Stomach (tissue), 9 donors: ENCODE measurements around the gene PKD2L1. TPM values are rescaled to one million over a fixed set of nuclear protein-coding genes. Genes with fewer than 3 reads are reported as not detected.

ENCODE experiments used
- DNase-seq, 2 donors: peaks; one replicate each; pipeline versions ENCODE4 v3.0.0 to v3.0.0-alpha.2; 2013 to 2019
- H3K27ac ChIP-seq, 5 donors: fragments of 200-600 bp in 4 of 5; sonication (generic) in 4 of 5; one replicate each; pipeline ENCODE4 v1.5.1; 2013 to 2019; ENCODE audit warnings: mild to moderate bottlenecking in 1 of 5, moderate library complexity in 1 of 5
- H3K27me3 ChIP-seq, 3 donors: fragments of 200-600 bp; sonication (generic); one replicate each; pipeline ENCODE4 v1.5.1; 2017 to 2019; ENCODE audit warnings: mixed run types in 1 of 3
- H3K36me3 ChIP-seq, 4 donors: fragments of 200-600 bp; sonication (generic); 1 replicate in 3 of 4; 2 replicates in 1 of 4; pipeline ENCODE4 v1.5.1; 2016 to 2019
- H3K4me1 ChIP-seq, 4 donors: fragments of 200-600 bp; sonication (generic); one replicate each; pipeline ENCODE4 v1.5.1; 2016 to 2019
- H3K4me3 ChIP-seq, 4 donors: fragments of 200-600 bp; sonication (generic) in 3 of 4; one replicate each; pipeline ENCODE4 v1.5.1; 2016 to 2019; ENCODE audit warnings: mild to moderate bottlenecking in 1 of 4
- H3K9me3 ChIP-seq, 4 donors: fragments of 200-600 bp; sonication (generic); one replicate each; pipeline ENCODE4 v1.5.1; 2016 to 2019
- CTCF ChIP-seq, 7 experiments: fragments of 450-650 bp in 4 of 7; fragments of 200-600 bp in 3 of 7; sonication (generic) in 3 of 7; IDR thresholded peaks; one replicate each; pipeline ENCODE4 v1.5.1; 2016 to 2019; ENCODE audit warnings: antibody characterized with exemption in 7 of 7, control low read depth in 2 of 7, mild to moderate bottlenecking in 1 of 7
- EP300 ChIP-seq: sonication (generic); formaldehyde crosslinking; IDR thresholded peaks from one replicate; pipeline ENCODE4 v1.6.1; 2017; ENCODE audit warnings: antibody characterized with exemption
- POLR2A ChIP-seq, 4 donors: fragments of 450-650 bp; IDR thresholded peaks; one replicate each; pipeline ENCODE4 v1.6.1; 2016; ENCODE audit warnings: antibody characterized with exemption in 4 of 4, control low read depth in 2 of 4, mild to moderate bottlenecking in 1 of 4, moderate library complexity in 1 of 4
- POLR2AphosphoS5 ChIP-seq, 3 donors: sonication (generic); formaldehyde crosslinking; IDR thresholded peaks; one replicate each; pipeline ENCODE4 v1.6.1; 2016; ENCODE audit warnings: antibody characterized with exemption in 3 of 3
- WGBS, 5 donors: extraction: QIAGEN DNeasy Blood & Tissue Kit in 3 of 5; methylation state at CpG; one replicate each; pipeline versions ENCODE4 v1.1.5 to v1.1.7; 2013 to 2018; 5-methylcytosine and 5-hydroxymethylcytosine counted together
- intact Hi-C: fragments of 100-400 bp; cut with DNase I; formaldehyde crosslinking; loops from one replicate; pipeline ENCODE4 v1.15.1; 2023; ENCODE audit warnings: low total_unique reads
- polyA plus RNA-seq, 3 donors: library from polyadenylated mRNA; stranded (reverse); fragments of 200-250 nt; gene quantifications; one replicate each; pipeline ENCODE4 v1.2.3, GENCODE V29; 2013
- total RNA-seq, 5 donors: library from RNA; depleted of rRNA; stranded (reverse); fragments of >200 nt; gene quantifications; one replicate each; pipeline versions ENCODE4 v1.1.0 to v1.2.3, GENCODE V29; 2014 to 2016
- donor health status: healthy with polysubstance abuse.
- donor health status: Bipolar disorder and iron deficiency.
- donor health status: healthy.

PKD2L1 gene
- total and polyA plus RNA-seq, 8 donors = 0.23 to 0.89 TPM; not detected in 6

GRCh38 chr10:100267239-100268104, 62.6 kb downstream of the PKD2L1 start, which contains the start of gene CWF19L1:
Gene CWF19L1, minus strand, starts transcription at chr10:100267638. Its CDS starts 45 bp downstream, at chr10:100267593.
- intact Hi-C loops = no loop called here
- WGBS, 5 donors = 2 to 5% (median 3%) methylated on average over 43 to 49 of the region's 49 CpGs

GRCh38 chr10:100265821-100266485, 64.1 kb downstream of the PKD2L1 start:
- WGBS, 5 donors = 89 to 93% (median 91%) methylated on average over 15 of the region's 15 CpGs
- H3K4me3 ChIP-seq = peak overlapping the region in 3 of 4 donors; percentile 80 to 100 (median 97)
- intact Hi-C loops = no loop called here

More at GRCh38 chr10:100267239-100268104, 62.6 kb downstream of the PKD2L1 start, which contains the start of gene CWF19L1:
- Histone ChIP-seq H3K4me1 (peaks cover 15 to 45% (median 34%) of the 10 kb centered on the region in 4 donors), H3K27me3 (no peaks in the 10 kb centered on the region), H3K9me3 (no peaks in the 10 kb centered on the region), H3K36me3 (no peaks in the 10 kb centered on the region), H3K4me3 (peak within 1 kb of the TSS; percentile 80 to 100 (median 92)), H3K27ac (peak within 1 kb of the TSS; percentile 65 to 92 (median 88))
- peak; percentile 90 to 96 for DNase-seq
- TF ChIP-seq EP300 = no peak
- no peak for TF ChIP-seq CTCF (IDR thresholded peaks at IDR 0.05)
- TF ChIP-seq POLR2AphosphoS5 (IDR thresholded peaks at IDR 0.05) = peak; percentile 86 to 94 (median 86)
- peak in 1 of 4 donors; percentile 44 for TF ChIP-seq POLR2A (IDR thresholded peaks at IDR 0.05)

GRCh38 chr10:100254191-100254590, 75.8 kb downstream of the PKD2L1 start:
- Histone ChIP-seq H3K36me3 (peaks cover 43 to 100% (median 100%) of the 10 kb centered on the region in 4 donors), H3K27me3 (no peaks in the 10 kb centered on the region), H3K4me3 (no peak overlapping the region), H3K9me3 (no peaks in the 10 kb centered on the region), H3K4me1 (no peaks in the 10 kb centered on the region), H3K27ac (no peak overlapping the region)
- intact Hi-C loops = no loop called here
- no peak for DNase-seq
- TF ChIP-seq EP300 = no peak
- TF ChIP-seq POLR2AphosphoS5 (IDR thresholded peaks at IDR 0.05) = no peak
- TF ChIP-seq CTCF (IDR thresholded peaks at IDR 0.05) = no peak
- TF ChIP-seq POLR2A (IDR thresholded peaks at IDR 0.05) = no peak
- WGBS, 5 donors = 93 to 98% (median 96%) methylated on average over 3 of the region's 3 CpGs

More at GRCh38 chr10:100265821-100266485, 64.1 kb downstream of the PKD2L1 start:
- peak overlapping the region in 1 of 5 donors; percentile 92 for H3K27ac ChIP-seq
- H3K36me3 ChIP-seq = peaks cover 0 to 13% (median 8%) of the 10 kb centered on the region in 4 donors
- no peaks in the 10 kb centered on the region for H3K9me3 ChIP-seq
- TF ChIP-seq POLR2A (IDR thresholded peaks at IDR 0.05) = no peak
- TF ChIP-seq EP300 = no peak
- TF ChIP-seq CTCF (IDR thresholded peaks at IDR 0.05) = no peak
- no peak for TF ChIP-seq POLR2AphosphoS5 (IDR thresholded peaks at IDR 0.05)
- DNase-seq = no peak
- peaks cover 15 to 45% (median 34%) of the 10 kb centered on the region in 4 donors for H3K4me1 ChIP-seq
- no peaks in the 10 kb centered on the region for H3K27me3 ChIP-seq

GRCh38 chr10:100253041-100253440, 77.0 kb downstream of the PKD2L1 start:
- no peak for DNase-seq
- no peak for TF ChIP-seq POLR2A (IDR thresholded peaks at IDR 0.05)
- TF ChIP-seq POLR2AphosphoS5 (IDR thresholded peaks at IDR 0.05) = no peak
- no peak for TF ChIP-seq EP300
- TF ChIP-seq CTCF (IDR thresholded peaks at IDR 0.05) = no peak
- Histone ChIP-seq H3K4me1 (no peaks in the 10 kb centered on the region), H3K36me3 (peaks cover 48 to 100% (median 99%) of the 10 kb centered on the region in 4 donors), H3K9me3 (no peaks in the 10 kb centered on the region), H3K27me3 (no peaks in the 10 kb centered on the region), H3K4me3 (no peak overlapping the region), H3K27ac (no peak overlapping the region)
- intact Hi-C loops = no loop called here
- WGBS, 5 donors = 92 to 97% (median 96%) methylated on average over 5 of the region's 5 CpGs
